IMR-90 (cell line): ENCODE measurements around the gene CCDC97. TPM values are rescaled to one million over a fixed set of nuclear protein-coding genes. Genes with fewer than 3 reads are reported as not detected.
"Not testable (repeated sequence)": the region's sequence is repeated elsewhere in the genome, so short reads cannot be mapped to it uniquely, and the experiment has no call there.

ENCODE experiments used
- ATAC-seq: fragments of 200-7000 bp; cut with Tn5 transposase; 2 replicates; pipeline ENCODE4 v1.9.1; 2020; ENCODE audit warnings: low read depth, mild to moderate bottlenecking, moderate library complexity
- BruUV-seq: library from RNA; stranded (reverse); fragments of 400-500 nt; replicated peaks from 2 replicates; lab custom pipeline; 2021; lab: Mats Ljungman, UMichigan
- CTCF ChIA-PET: fragments of 300-600 bp; formaldehyde crosslinking; extraction: SDS; loops from one replicate; lab custom pipeline; 2021; ENCODE audit warnings: antibody characterized with exemption; lab: Yijun Ruan, JAX
- POLR2A ChIA-PET: fragments of 300-600 bp; sonication (Branson Sonifier 250); formaldehyde crosslinking; loops from one replicate; lab custom pipeline; 2022; ENCODE audit warnings: antibody characterized with exemption; ENCODE audit not compliant: unreplicated experiment; lab: Charles Lee
- DNase-seq: peaks from one replicate; pipeline ENCODE4 v3.0.0; 2013
- H2AFZ ChIP-seq: replicated peaks from 2 replicates; pipeline ENCODE3; 2013; ENCODE audit warnings: low read length, mild to moderate bottlenecking; ENCODE audit not compliant: poor library complexity
- H2AK5ac ChIP-seq: 2 replicates; pipeline ENCODE4 v1.6.1; 2013; ENCODE audit warnings: low read depth, low read length, inconsistent platforms
- H2AK9ac ChIP-seq: replicated peaks from 2 replicates; pipeline ENCODE3; 2013; ENCODE audit warnings: mild to moderate bottlenecking, low read depth, low read length, moderate library complexity; ENCODE audit not compliant: poor library complexity
- H2BK120ac ChIP-seq: 2 replicates; pipeline ENCODE4 v1.6.1; 2013; ENCODE audit warnings: low read depth, low read length, inconsistent platforms
- H2BK15ac ChIP-seq: 3 replicates; pipeline ENCODE4 v1.6.1; 2013; ENCODE audit warnings: low read depth, low read length, inconsistent platforms
- H2BK20ac ChIP-seq: 2 replicates; pipeline ENCODE4 v1.6.1; 2013; ENCODE audit warnings: low read depth, mild to moderate bottlenecking, inconsistent platforms, low read length, moderate library complexity
- H2BK5ac ChIP-seq: 2 replicates; pipeline ENCODE4 v1.6.1; 2013; ENCODE audit warnings: mild to moderate bottlenecking, low read depth, low read length, inconsistent platforms; ENCODE audit not compliant: poor library complexity, severe bottlenecking
- H3K14ac ChIP-seq: replicated peaks from 2 replicates; pipeline ENCODE4 v1.6.1; 2013; ENCODE audit warnings: low read depth, low read length, inconsistent platforms
- H3K18ac ChIP-seq: 2 replicates; pipeline ENCODE4 v1.6.1; 2013; ENCODE audit warnings: low read depth, low read length, control low read depth
- H3K23ac ChIP-seq: 2 replicates; pipeline ENCODE4 v1.6.1; 2013; ENCODE audit warnings: low read depth, low read length, inconsistent platforms
- H3K27ac ChIP-seq: 2 replicates; pipeline ENCODE4 v1.5.1; 2013; ENCODE audit warnings: mild to moderate bottlenecking, control low read depth, low read length; ENCODE audit not compliant: insufficient read depth
- H3K27me3 ChIP-seq: 2 replicates; pipeline ENCODE4 v1.6.1; 2013; ENCODE audit warnings: low read length; ENCODE audit not compliant: control insufficient read depth, insufficient read depth
- H3K36me3 ChIP-seq: 2 replicates; pipeline ENCODE4 v1.6.1; 2013; ENCODE audit warnings: low read length, mixed read lengths; ENCODE audit not compliant: control insufficient read depth, insufficient read depth
- H3K4ac ChIP-seq: 2 replicates; pipeline ENCODE4 v1.6.1; 2013; ENCODE audit warnings: low read depth, low read length, inconsistent platforms
- H3K4me1 ChIP-seq: 2 replicates; pipeline ENCODE4 v1.6.1; 2013; ENCODE audit warnings: low read length, mixed read lengths; ENCODE audit not compliant: control insufficient read depth, insufficient read depth
- H3K4me2 ChIP-seq: 2 replicates; pipeline ENCODE4 v1.6.1; 2013; ENCODE audit warnings: low read depth, mild to moderate bottlenecking, control low read depth, low read length, moderate library complexity
- H3K4me3 ChIP-seq: 2 replicates; pipeline ENCODE4 v1.5.1; 2013; ENCODE audit warnings: low read depth, mild to moderate bottlenecking, control low read depth, low read length, moderate library complexity; ENCODE audit not compliant: insufficient read depth
- H3K56ac ChIP-seq: 2 replicates; pipeline ENCODE4 v1.6.1; 2013; ENCODE audit warnings: low read length, inconsistent platforms; ENCODE audit not compliant: insufficient read depth; ENCODE audit errors: extremely low read depth
- H3K79me1 ChIP-seq, 2 experiments: 2 replicates each; pipeline ENCODE4 v1.6.1; 2013; ENCODE audit warnings: low read length in 2 of 2, inconsistent platforms in 1 of 2, low read depth in 1 of 2
- H3K9ac ChIP-seq: 2 replicates; pipeline ENCODE4 v1.6.1; 2013; ENCODE audit warnings: low read depth, low read length, control low read depth
- H3K9me1 ChIP-seq: 2 replicates; pipeline ENCODE4 v1.6.1; 2013; ENCODE audit warnings: low read length, inconsistent platforms; ENCODE audit not compliant: insufficient read depth
- H3K9me3 ChIP-seq: 2 replicates; pipeline ENCODE4 v1.6.1; 2013; ENCODE audit warnings: low read length; ENCODE audit not compliant: control insufficient read depth, insufficient read depth
- H4K20me1 ChIP-seq: 2 replicates; pipeline ENCODE4 v1.6.1; 2013; ENCODE audit warnings: low read length, inconsistent platforms; ENCODE audit not compliant: insufficient read depth
- H4K5ac ChIP-seq: 2 replicates; pipeline ENCODE4 v1.6.1; 2013; ENCODE audit warnings: mild to moderate bottlenecking, low read depth, low read length, control low read depth
- H4K8ac ChIP-seq, 2 experiments: 2 replicates each; pipeline ENCODE4 v1.6.1; 2013; ENCODE audit warnings: low read depth in 2 of 2, low read length in 2 of 2, control low read depth in 1 of 2, inconsistent platforms in 1 of 2
- H4K91ac ChIP-seq: 2 replicates; pipeline ENCODE4 v1.6.1; 2013; ENCODE audit warnings: low read depth, low read length, inconsistent platforms; ENCODE audit not compliant: insufficient read depth
- SMC3 ChIP-seq: fragments of 150-350 bp; IDR thresholded peaks from 2 replicates; pipeline ENCODE4 v1.6.1; 2016; ENCODE audit warnings: low read depth, mild to moderate bottlenecking, antibody characterized with exemption, low read length, moderate library complexity
- WGBS, 2 experiments: methylation state at CpG; one replicate each; pipeline versions ENCODE4 v1.1.5 to v1.1.7; 2013; ENCODE audit warnings: missing lambda C conversion rate in 2 of 2; ENCODE audit not compliant: insufficient read length in 1 of 2; ENCODE audit errors: extremely low coverage in 2 of 2; 5-methylcytosine and 5-hydroxymethylcytosine counted together
- dilution Hi-C: fragments of 300-500 bp; cut with HindIII; formaldehyde crosslinking; loops from one replicate; pipeline ENCODE4 v1.14.3; 2018; ENCODE audit warnings: low sequenced_read_pairs; ENCODE audit not compliant: unreplicated experiment
- in situ Hi-C: fragments of 300-500 bp; cut with MboI; formaldehyde crosslinking; loops from 3 replicates; pipeline ENCODE4 v1.14.3; 2019; ENCODE audit warnings: low sequenced_read_pairs, inconsistent platforms, mixed read lengths
- intact Hi-C: fragments of 100-400 bp; cut with micrococcal nuclease; formaldehyde crosslinking; loops from 2 replicates; pipeline ENCODE4 v1.10.0; 2022
- polyA plus RNA-seq, 3 experiments: library from polyadenylated mRNA; depleted of rRNA; stranded (reverse); fragments of >200 nt; gene quantifications; 2 replicates each; pipeline ENCODE4 v1.2.3, GENCODE V29; 2012; ENCODE audit warnings: low replicate concordance in 1 of 3
- total RNA-seq: library from RNA; depleted of rRNA; stranded (reverse); fragments of >200 nt; gene quantifications from 2 replicates; pipeline ENCODE4 v1.2.3, GENCODE V29; 2012

The CCDC97 gene
- total and polyA plus RNA-seq, 2 of the 4 experiments (the other 2 are of a cell fraction), result 4.1 to 11.0 TPM

DNA sequence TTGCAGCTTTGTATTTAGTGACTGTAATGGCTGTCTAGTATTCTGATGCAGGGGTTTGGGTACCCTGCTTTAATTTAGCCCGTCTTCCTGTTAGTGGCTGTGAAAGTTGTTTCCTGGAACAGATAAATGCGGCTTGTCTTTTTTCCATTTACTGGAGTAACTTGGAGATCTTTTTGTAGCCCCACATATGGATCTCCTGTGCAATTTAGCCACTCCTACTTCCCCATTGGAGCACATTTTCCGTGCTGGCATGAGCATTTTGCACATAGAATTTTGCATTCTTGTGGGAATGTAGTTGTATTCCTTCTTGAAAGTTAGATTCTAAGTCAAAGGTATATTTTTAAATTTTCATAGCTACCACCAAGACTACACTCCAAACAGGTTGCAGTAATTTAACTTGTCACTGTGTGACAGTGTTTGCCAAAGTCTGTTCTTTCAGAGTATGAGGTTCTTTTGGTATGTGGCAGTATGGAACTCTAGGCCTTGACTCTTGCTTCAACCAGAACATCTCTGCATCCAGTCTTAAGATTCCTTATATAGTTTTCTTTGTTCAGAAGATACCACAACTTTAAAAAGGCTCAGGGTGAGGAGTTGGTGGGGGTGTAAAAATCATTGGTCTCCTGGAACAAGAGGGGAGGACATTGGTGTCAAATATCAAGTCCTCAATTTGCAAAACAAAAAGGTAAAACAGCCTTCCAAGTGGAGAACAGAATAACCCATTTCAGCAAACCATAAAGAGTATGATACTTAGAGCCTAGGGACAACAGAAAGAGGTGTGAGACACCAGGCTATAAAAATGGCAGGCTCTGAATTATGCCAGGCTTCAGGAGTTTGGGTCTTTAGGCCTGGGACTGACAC, 21.1 kb upstream of the CCDC97 start (continued):
- no peak for TF ChIP-seq SMC3

GRCh38 chr19:41289814-41290213, 20.2 kb upstream of the CCDC97 start:
- H2AFZ ChIP-seq, H3K4me1 ChIP-seq, H3K9ac ChIP-seq, H3K18ac ChIP-seq, H3K9me1 ChIP-seq, H3K4me2 ChIP-seq, POLR2A ChIA-PET, H4K8ac ChIP-seq, H2AK9ac ChIP-seq, H3K4me3 ChIP-seq, H3K56ac ChIP-seq, dilution Hi-C loops, H2BK20ac ChIP-seq, H2AK5ac ChIP-seq, H2BK5ac ChIP-seq, DNase-seq, H3K23ac ChIP-seq, H3K9me3 ChIP-seq, H3K27me3 ChIP-seq, intact Hi-C loops, H2BK120ac ChIP-seq, H3K27ac ChIP-seq, BruUV-seq, in situ Hi-C loops, H2BK15ac ChIP-seq, H4K91ac ChIP-seq, ATAC-seq, H3K14ac ChIP-seq, H4K5ac ChIP-seq, H3K4ac ChIP-seq: not testable (repeated sequence)
- peaks cover 70% of the 10 kb centered on the region for H3K36me3 ChIP-seq
- CTCF ChIA-PET, result interaction anchor here (1.5 kb wide), 1 partner anchor 18 kb away, joined by 5 read pairs; no protein-coding TSS in a partner anchor
- H3K79me1 ChIP-seq, result peaks cover 17 to 52% of the 10 kb centered on the region in 2 experiments
- 94% methylated on average over 3 of the region's 8 CpGs; no CpG with 5 or more reads in 1 of the 2 experiments for WGBS, 2 experiments
- H4K20me1 ChIP-seq, result peaks cover 16% of the 10 kb centered on the region; the same call in 1 of the 2 replicates
